Trophoblast cell (in vitro differentiated cells and primary cell): ENCODE results near the gene EPM2A.

Experiments used
- DNase-seq, 2 donors: peaks; one replicate each; pipeline ENCODE4 v3.0.0-alpha.2; 2016
- H2AFZ ChIP-seq: 2 replicates; pipeline ENCODE4 v1.6.1; 2013; ENCODE audit warnings: low read length, moderate library complexity, mild to moderate bottlenecking; ENCODE audit not compliant: insufficient read depth, poor library complexity
- H2AK5ac ChIP-seq: 2 replicates; pipeline ENCODE4 v1.6.1; 2013; ENCODE audit warnings: mild to moderate bottlenecking, low read length
- H2BK120ac ChIP-seq: 2 replicates; pipeline ENCODE4 v1.6.1; 2013; ENCODE audit warnings: low read length, mild to moderate bottlenecking, moderate library complexity; ENCODE audit not compliant: insufficient read depth, poor library complexity
- H2BK12ac ChIP-seq: 2 replicates; pipeline ENCODE4 v1.6.1; 2013; ENCODE audit warnings: mild to moderate bottlenecking, low read length, moderate library complexity
- H2BK5ac ChIP-seq: 2 replicates; pipeline ENCODE4 v1.6.1; 2013; ENCODE audit warnings: low read length, low read depth, moderate library complexity, mild to moderate bottlenecking; ENCODE audit not compliant: poor library complexity
- H3K14ac ChIP-seq: 2 replicates; pipeline ENCODE4 v1.6.1; 2013; ENCODE audit warnings: mild to moderate bottlenecking, low read length
- H3K18ac ChIP-seq: 2 replicates; pipeline ENCODE4 v1.6.1; 2013; ENCODE audit warnings: mild to moderate bottlenecking, low read length
- H3K23ac ChIP-seq: 2 replicates; pipeline ENCODE4 v1.6.1; 2013; ENCODE audit warnings: low read length
- H3K27ac ChIP-seq: 2 replicates; pipeline ENCODE4 v1.5.1; 2013; ENCODE audit warnings: low read depth, mild to moderate bottlenecking, inconsistent platforms, low read length, moderate library complexity
- H3K27me3 ChIP-seq: 2 replicates; pipeline ENCODE4 v1.6.1; 2013; ENCODE audit warnings: inconsistent platforms, mild to moderate bottlenecking, low read length, moderate library complexity; ENCODE audit not compliant: insufficient read depth
- H3K36me3 ChIP-seq, 2 experiments: 1 replicate in 1 of 2; 2 replicates in 1 of 2; pipeline ENCODE4 v1.6.1; 2013; ENCODE audit warnings: low read length in 2 of 2, mild to moderate bottlenecking in 2 of 2, moderate library complexity in 1 of 2; ENCODE audit not compliant: insufficient read depth in 2 of 2, control insufficient read depth in 1 of 2
- H3K4ac ChIP-seq: 2 replicates; pipeline ENCODE4 v1.6.1; 2013; ENCODE audit warnings: low read depth, mild to moderate bottlenecking, low read length, moderate library complexity
- H3K4me1 ChIP-seq, 2 experiments: 1 replicate in 1 of 2; 2 replicates in 1 of 2; pipeline ENCODE4 v1.6.1; 2013; ENCODE audit warnings: low read length in 2 of 2, mild to moderate bottlenecking in 2 of 2, moderate library complexity in 1 of 2; ENCODE audit not compliant: insufficient read depth in 2 of 2, control insufficient read depth in 1 of 2
- H3K4me2 ChIP-seq: 2 replicates; pipeline ENCODE4 v1.6.1; 2013; ENCODE audit warnings: inconsistent platforms, mild to moderate bottlenecking, low read length, moderate library complexity
- H3K4me3 ChIP-seq: 2 replicates; pipeline ENCODE4 v1.5.1; 2013; ENCODE audit warnings: mild to moderate bottlenecking, low read depth, low read length, inconsistent platforms
- H3K79me1 ChIP-seq: one replicate; pipeline ENCODE4 v1.6.1; 2013; ENCODE audit warnings: low read length
- H3K79me2 ChIP-seq: 2 replicates; pipeline ENCODE4 v1.6.1; 2013; ENCODE audit warnings: low read length, mild to moderate bottlenecking; ENCODE audit not compliant: control insufficient read depth, insufficient read depth, poor library complexity
- H3K9ac ChIP-seq: 2 replicates; pipeline ENCODE4 v1.6.1; 2013; ENCODE audit warnings: mild to moderate bottlenecking, low read length
- H3K9me3 ChIP-seq: 2 replicates; pipeline ENCODE4 v1.6.1; 2013; ENCODE audit warnings: low read depth, mild to moderate bottlenecking, control low read depth, inconsistent platforms, low read length; ENCODE audit not compliant: insufficient read depth
- H4K12ac ChIP-seq: 2 replicates; pipeline ENCODE4 v1.6.1; 2013; ENCODE audit warnings: low read depth, mild to moderate bottlenecking, low read length, moderate library complexity
- H4K8ac ChIP-seq: 2 replicates; pipeline ENCODE4 v1.6.1; 2013; ENCODE audit warnings: low read depth, mild to moderate bottlenecking, low read length, moderate library complexity
- H4K91ac ChIP-seq: one replicate; pipeline ENCODE4 v1.6.1; 2013; ENCODE audit warnings: low read depth, mild to moderate bottlenecking, low read length, moderate library complexity
- WGBS: extraction: QIAGEN DNeasy Blood & Tissue Kit; methylation state at CpG from one replicate; pipeline ENCODE4 v1.1.7; 2013; ENCODE audit warnings: missing lambda C conversion rate; ENCODE audit not compliant: insufficient read length, insufficient coverage; ENCODE audit errors: extremely low coverage; 5-methylcytosine and 5-hydroxymethylcytosine counted together

Gene EPM2A

GRCh38 chr6:145627451-145627850 is 107.9 kb downstream of the EPM2A start:
- H3K4me3 ChIP-seq: no peak overlapping the region

GRCh38 chr6:145626857-145627256 is 108.5 kb downstream of the EPM2A start:
- no CpG with 5 or more reads among the region's 7 CpGs for WGBS
- Histone ChIP-seq H3K14ac (no peak overlapping the region), H4K91ac (no peak overlapping the region), H3K9ac (no peak overlapping the region), H2BK12ac (no peak overlapping the region), H3K27ac (no peak overlapping the region), H3K79me1 (no peaks in the 10 kb centered on the region), H3K4me2 (no peak overlapping the region), H3K9me3 (no peaks in the 10 kb centered on the region), H3K23ac (no peak overlapping the region), H3K79me2 (no peaks in the 10 kb centered on the region), H3K18ac (no peak overlapping the region), H3K36me3 (no peaks in the 10 kb centered on the region), H4K8ac (no peak overlapping the region), H2BK120ac (no peak overlapping the region), H3K4ac (no peak overlapping the region), H3K4me3 (no peak overlapping the region), H3K4me1 (no peaks in the 10 kb centered on the region), H2AFZ (no peak overlapping the region), H2AK5ac (no peak overlapping the region), H4K12ac (no peak overlapping the region), H2BK5ac (no peak overlapping the region), H3K27me3 (no peaks in the 10 kb centered on the region)
- no peak for DNase-seq

More at GRCh38 chr6:145627451-145627850, 107.9 kb downstream of the EPM2A start:
- Histone ChIP-seq H3K14ac (no peak overlapping the region), H3K9me3 (no peaks in the 10 kb centered on the region), H3K4me1 (no peaks in the 10 kb centered on the region), H2BK120ac (no peak overlapping the region), H3K23ac (no peak overlapping the region), H3K18ac (no peak overlapping the region), H4K12ac (no peak overlapping the region), H3K4ac (no peak overlapping the region), H2AFZ (no peak overlapping the region), H3K36me3 (no peaks in the 10 kb centered on the region), H3K79me2 (no peaks in the 10 kb centered on the region), H3K79me1 (no peaks in the 10 kb centered on the region), H3K27me3 (no peaks in the 10 kb centered on the region), H2BK5ac (no peak overlapping the region), H4K91ac (no peak overlapping the region), H3K27ac (no peak overlapping the region), H4K8ac (no peak overlapping the region), H2BK12ac (no peak overlapping the region), H3K4me2 (no peak overlapping the region), H3K9ac (no peak overlapping the region), H2AK5ac (no peak overlapping the region)
- peak in 1 of 2 donors; percentile 1 for DNase-seq
- WGBS: no CpG with 5 or more reads among the region's 17 CpGs

GRCh38 chr6:145623231-145623630 is 112.1 kb downstream of the EPM2A start:
- H3K4me3 ChIP-seq: no peak overlapping the region
- H3K4ac ChIP-seq: no peak overlapping the region
- no peaks in the 10 kb centered on the region for H3K9me3 ChIP-seq
- no peak overlapping the region for H2AFZ ChIP-seq
- H3K14ac ChIP-seq: no peak overlapping the region
- H3K9ac ChIP-seq: no peak overlapping the region
- no peaks in the 10 kb centered on the region for H3K27me3 ChIP-seq
- no peak overlapping the region for H3K27ac ChIP-seq
- no CpG with 5 or more reads among the region's 1 CpG for WGBS
- H3K79me1 ChIP-seq: no peaks in the 10 kb centered on the region
- no peak overlapping the region for H4K12ac ChIP-seq
- no peaks in the 10 kb centered on the region for H3K4me1 ChIP-seq
- no peak overlapping the region for H3K18ac ChIP-seq
- peak; percentile 62 to 73 for DNase-seq
- no peak overlapping the region for H2BK5ac ChIP-seq
- H4K91ac ChIP-seq: no peak overlapping the region
- H3K23ac ChIP-seq: no peak overlapping the region
- no peak overlapping the region for H4K8ac ChIP-seq
- no peaks in the 10 kb centered on the region for H3K36me3 ChIP-seq
- no peak overlapping the region for H3K4me2 ChIP-seq
- H3K79me2 ChIP-seq: no peaks in the 10 kb centered on the region
- H2BK12ac ChIP-seq: no peak overlapping the region
- no peak overlapping the region for H2BK120ac ChIP-seq
- no peak overlapping the region for H2AK5ac ChIP-seq

GRCh38 chr6:145621776-145622175 is 113.5 kb downstream of the EPM2A start:
- Histone ChIP-seq H4K91ac (no peak overlapping the region), H2BK120ac (no peak overlapping the region), H3K4me1 (no peaks in the 10 kb centered on the region), H3K4me3 (no peak overlapping the region), H4K12ac (no peak overlapping the region), H4K8ac (no peak overlapping the region), H3K9me3 (no peaks in the 10 kb centered on the region), H3K18ac (no peak overlapping the region), H3K14ac (no peak overlapping the region), H3K4ac (no peak overlapping the region), H3K79me1 (no peaks in the 10 kb centered on the region), H2AK5ac (no peak overlapping the region), H2BK5ac (no peak overlapping the region), H3K27ac (no peak overlapping the region), H3K23ac (no peak overlapping the region), H3K79me2 (no peaks in the 10 kb centered on the region), H2BK12ac (no peak overlapping the region), H3K36me3 (no peaks in the 10 kb centered on the region), H3K27me3 (no peaks in the 10 kb centered on the region), H3K4me2 (no peak overlapping the region), H3K9ac (no peak overlapping the region), H2AFZ (no peak overlapping the region)
- DNase-seq: no peak
- WGBS: no CpG with 5 or more reads among the region's 1 CpG
